SU-DHL-6 (cell line): ENCODE measurements around the gene HTT.

Source experiments
- H2AFZ ChIP-seq: fragments of 200-600 bp; sonication (generic); 2 replicates; pipeline ENCODE4 v1.6.1; 2014; ENCODE audit warnings: low read depth, mild to moderate bottlenecking, moderate library complexity, mixed read lengths, antibody characterized with exemption, low read length; ENCODE audit not compliant: severe bottlenecking
- H3F3A ChIP-seq: fragments of 200-600 bp; shearing (Covaris generic); 2 replicates; pipeline ENCODE4 v1.6.0; 2016; ENCODE audit warnings: antibody characterized with exemption, mild to moderate bottlenecking; ENCODE audit not compliant: insufficient read depth
- H3K27ac ChIP-seq: fragments of 200-600 bp; sonication (generic); 2 replicates; pipeline ENCODE4 v1.5.1; 2016; ENCODE audit warnings: low read depth, mild to moderate bottlenecking, low read length, moderate library complexity, mixed read lengths
- H3K27me3 ChIP-seq: fragments of 200-600 bp; sonication (generic), shearing (Covaris generic); 2 replicates; pipeline ENCODE4 v1.6.0; 2014; ENCODE audit warnings: mild to moderate bottlenecking, low read length
- H3K36me3 ChIP-seq: fragments of 200-600 bp; sonication (generic); 2 replicates; pipeline ENCODE4 v1.6.1; 2014; ENCODE audit warnings: mild to moderate bottlenecking, low read length, mixed read lengths
- H3K4me2 ChIP-seq: fragments of 300-600, 200-600 bp; shearing (Covaris generic), sonication (generic); 2 replicates; pipeline ENCODE4 v1.6.0; 2014; ENCODE audit warnings: low read length, low read depth, mild to moderate bottlenecking; ENCODE audit not compliant: poor library complexity, severe bottlenecking
- H3K4me3 ChIP-seq: fragments of 200-600 bp; sonication (generic); 2 replicates; pipeline ENCODE4 v1.5.1; 2014; ENCODE audit warnings: antibody characterized with exemption, low read length, mild to moderate bottlenecking, mixed read lengths; ENCODE audit not compliant: insufficient read depth, poor library complexity, severe bottlenecking
- H3K79me2 ChIP-seq: fragments of 200-600 bp; sonication (generic); 2 replicates; pipeline ENCODE4 v1.6.1; 2014; ENCODE audit warnings: mild to moderate bottlenecking, low read length, moderate library complexity; ENCODE audit not compliant: insufficient read depth
- H3K9ac ChIP-seq: fragments of 200-600 bp; sonication (generic); 2 replicates; pipeline ENCODE4 v1.7.0; 2014; ENCODE audit warnings: mild to moderate bottlenecking, low read length
- H3K9me2 ChIP-seq: fragments of 200-600 bp; sonication (generic); replicated peaks from 2 replicates; pipeline ENCODE4 v1.6.1; 2014; ENCODE audit warnings: low read length; ENCODE audit not compliant: insufficient read depth
- H3K9me3 ChIP-seq: fragments of 200-600 bp; sonication (generic); 2 replicates; pipeline ENCODE4 v1.6.1; 2014; ENCODE audit warnings: low read length, mixed read lengths; ENCODE audit not compliant: insufficient read depth
- H4K20me1 ChIP-seq: fragments of 200-600 bp; sonication (generic); 2 replicates; pipeline ENCODE4 v1.6.1; 2014; ENCODE audit warnings: low read depth, mild to moderate bottlenecking, antibody characterized with exemption, low read length, moderate library complexity, mixed read lengths
- EZH2phosphoT487 ChIP-seq: fragments of 200-600 bp; sonication (generic), shearing (Covaris generic); conservative IDR thresholded peaks from 2 replicates; pipeline ENCODE4 v1.6.1; 2018; ENCODE audit warnings: mild to moderate bottlenecking, antibody characterized with exemption, low read length, moderate library complexity, mixed read lengths
- TF ChIP-seq, protein P1 (sequence below): fragments of 200-600 bp; sonication (generic); IDR thresholded peaks from one replicate; pipeline ENCODE4 v1.5.1; 2017; ENCODE audit warnings: antibody characterized with exemption, mild to moderate bottlenecking, low read length, moderate library complexity; ENCODE audit not compliant: insufficient read depth, poor library complexity, severe bottlenecking

Gene HTT

DNA sequence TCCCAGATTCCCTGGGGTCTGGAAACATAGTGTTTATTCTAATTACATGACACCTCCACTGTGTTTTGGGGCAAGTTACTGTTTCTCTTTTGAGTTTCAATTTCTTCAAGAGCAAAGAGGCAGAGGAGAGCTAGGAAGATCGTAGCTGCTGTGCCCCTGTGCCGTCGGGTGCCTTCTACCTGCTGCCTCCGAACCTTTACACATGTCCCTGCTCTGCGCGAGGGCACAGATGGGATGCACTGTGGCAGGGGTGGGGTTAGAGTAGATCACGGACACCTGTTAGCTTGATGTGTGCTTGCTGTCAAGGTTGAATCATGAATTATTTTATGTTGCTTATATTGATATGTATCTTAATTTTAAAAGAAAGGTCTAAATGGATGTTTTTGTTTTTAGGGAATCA, 103.4 kb downstream of the HTT start:
- no peak overlapping the region for H3K4me2 ChIP-seq
- no peak overlapping the region for H3K27ac ChIP-seq
- H2AFZ ChIP-seq, result no peak overlapping the region
- H3K4me3 ChIP-seq, result no peak overlapping the region
- H3K36me3 ChIP-seq, result peaks cover 17% of the 10 kb centered on the region; the same call in 1 of the 2 replicates
- H3K9ac ChIP-seq, result no peak overlapping the region
- H3F3A ChIP-seq, result no peaks in the 10 kb centered on the region
- H3K9me3 ChIP-seq, result no peaks in the 10 kb centered on the region
- no peaks in the 10 kb centered on the region for H3K79me2 ChIP-seq
- no peaks in the 10 kb centered on the region for H4K20me1 ChIP-seq
- TF ChIP-seq, protein P1, sequence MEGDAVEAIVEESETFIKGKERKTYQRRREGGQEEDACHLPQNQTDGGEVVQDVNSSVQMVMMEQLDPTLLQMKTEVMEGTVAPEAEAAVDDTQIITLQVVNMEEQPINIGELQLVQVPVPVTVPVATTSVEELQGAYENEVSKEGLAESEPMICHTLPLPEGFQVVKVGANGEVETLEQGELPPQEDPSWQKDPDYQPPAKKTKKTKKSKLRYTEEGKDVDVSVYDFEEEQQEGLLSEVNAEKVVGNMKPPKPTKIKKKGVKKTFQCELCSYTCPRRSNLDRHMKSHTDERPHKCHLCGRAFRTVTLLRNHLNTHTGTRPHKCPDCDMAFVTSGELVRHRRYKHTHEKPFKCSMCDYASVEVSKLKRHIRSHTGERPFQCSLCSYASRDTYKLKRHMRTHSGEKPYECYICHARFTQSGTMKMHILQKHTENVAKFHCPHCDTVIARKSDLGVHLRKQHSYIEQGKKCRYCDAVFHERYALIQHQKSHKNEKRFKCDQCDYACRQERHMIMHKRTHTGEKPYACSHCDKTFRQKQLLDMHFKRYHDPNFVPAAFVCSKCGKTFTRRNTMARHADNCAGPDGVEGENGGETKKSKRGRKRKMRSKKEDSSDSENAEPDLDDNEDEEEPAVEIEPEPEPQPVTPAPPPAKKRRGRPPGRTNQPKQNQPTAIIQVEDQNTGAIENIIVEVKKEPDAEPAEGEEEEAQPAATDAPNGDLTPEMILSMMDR, result no peak
- no peak for TF ChIP-seq EZH2phosphoT487
- H3K9me2 ChIP-seq, result no peaks in the 10 kb centered on the region
- H3K27me3 ChIP-seq, result no peaks in the 10 kb centered on the region

DNA sequence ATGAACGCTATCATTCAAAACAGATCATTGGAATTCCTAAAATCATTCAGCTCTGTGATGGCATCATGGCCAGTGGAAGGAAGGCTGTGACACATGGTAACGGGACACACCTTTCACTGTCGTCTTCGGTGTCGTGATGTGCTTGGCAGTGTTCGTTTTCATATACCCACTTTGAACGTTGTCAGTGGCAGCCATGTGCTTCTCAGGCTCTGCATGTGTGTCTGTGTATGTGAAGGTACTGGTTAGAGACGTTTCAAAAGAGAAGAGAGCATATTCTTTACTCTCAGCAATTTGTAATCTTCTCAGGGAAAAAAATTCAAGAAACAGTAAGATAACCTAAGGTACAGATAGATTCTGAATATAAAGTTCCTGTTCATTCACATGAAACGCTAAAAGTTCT, 103.9 kb downstream of the HTT start:
- peaks cover 17% of the 10 kb centered on the region; the same call in 1 of the 2 replicates for H3K36me3 ChIP-seq
- TF ChIP-seq, protein P1, result no peak
- TF ChIP-seq EZH2phosphoT487, result no peak

DNA sequence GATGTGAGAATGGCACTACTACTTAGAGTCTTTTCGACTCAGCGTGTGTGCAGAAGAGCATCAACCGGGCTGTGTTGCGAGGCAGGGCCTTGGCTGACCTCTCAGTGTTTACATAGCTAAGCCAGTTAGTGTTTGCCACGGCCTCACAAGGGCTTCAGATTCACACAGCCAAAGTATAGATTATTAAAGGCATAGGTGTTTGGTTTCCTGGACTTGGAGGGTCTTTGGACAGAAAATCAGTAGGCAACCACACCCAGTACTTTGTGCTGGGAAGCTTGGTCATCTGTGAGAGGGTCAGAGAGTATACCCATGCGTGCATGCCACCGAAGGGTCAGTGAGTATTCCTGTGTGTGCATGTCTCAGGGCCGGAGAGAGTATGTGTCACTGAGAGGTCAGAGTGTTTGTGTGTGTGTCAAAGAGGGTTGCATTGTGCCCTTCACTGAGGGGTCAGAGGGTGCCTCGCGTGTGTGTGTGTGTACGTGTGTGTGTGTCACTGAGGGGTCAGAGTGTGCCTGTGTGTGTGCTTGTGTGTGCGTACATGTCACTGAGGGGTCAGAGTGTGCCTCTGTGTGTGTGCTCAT, 104.7 kb downstream of the HTT start:
- no peaks in the 10 kb centered on the region for H3K9me2 ChIP-seq
- no peaks in the 10 kb centered on the region for H3F3A ChIP-seq
- TF ChIP-seq, protein P1, result no peak
- no peak for TF ChIP-seq EZH2phosphoT487
- H3K27ac ChIP-seq, result no peak overlapping the region
- no peak overlapping the region for H2AFZ ChIP-seq
- H3K4me2 ChIP-seq, result no peak overlapping the region
- H3K36me3 ChIP-seq, result peaks cover 17% of the 10 kb centered on the region; the same call in 1 of the 2 replicates
- no peak overlapping the region for H3K9ac ChIP-seq
- H3K27me3 ChIP-seq, result no peaks in the 10 kb centered on the region
- H3K4me3 ChIP-seq, result no peak overlapping the region
- no peaks in the 10 kb centered on the region for H4K20me1 ChIP-seq
- no peaks in the 10 kb centered on the region for H3K9me3 ChIP-seq
- H3K79me2 ChIP-seq, result no peaks in the 10 kb centered on the region

More for the DNA sequence above, 103.9 kb downstream of the HTT start:
- Histone ChIP-seq H3K9me2 (no peaks in the 10 kb centered on the region), H2AFZ (no peak overlapping the region), H3F3A (no peaks in the 10 kb centered on the region), H3K9ac (no peak overlapping the region), H3K27ac (no peak overlapping the region), H4K20me1 (no peaks in the 10 kb centered on the region), H3K4me3 (no peak overlapping the region), H3K4me2 (no peak overlapping the region), H3K9me3 (no peaks in the 10 kb centered on the region), H3K79me2 (no peaks in the 10 kb centered on the region), H3K27me3 (no peaks in the 10 kb centered on the region)
